ENCODE results near the gene COL5A1.

COL5A1 gene

GRCh38 chr9:134776080-134776796 is 134.6 kb downstream of the COL5A1 start:
- DNase-seq, result no peak

- DNase-seq, result no peak
Observed at GRCh38 chr9:134777153-134777552, 135.6 kb downstream of the COL5A1 start.

- DNase-seq, result no peak
Observed at GRCh38 chr9:134778156-134778555, 136.6 kb downstream of the COL5A1 start.

- DNase-seq, result no peak
Observed at GRCh38 chr9:134778841-134779411, 137.3 kb downstream of the COL5A1 start.

GRCh38 chr9:134779640-134780039 is 138.0 kb downstream of the COL5A1 start:
- no peak for DNase-seq

DNA sequence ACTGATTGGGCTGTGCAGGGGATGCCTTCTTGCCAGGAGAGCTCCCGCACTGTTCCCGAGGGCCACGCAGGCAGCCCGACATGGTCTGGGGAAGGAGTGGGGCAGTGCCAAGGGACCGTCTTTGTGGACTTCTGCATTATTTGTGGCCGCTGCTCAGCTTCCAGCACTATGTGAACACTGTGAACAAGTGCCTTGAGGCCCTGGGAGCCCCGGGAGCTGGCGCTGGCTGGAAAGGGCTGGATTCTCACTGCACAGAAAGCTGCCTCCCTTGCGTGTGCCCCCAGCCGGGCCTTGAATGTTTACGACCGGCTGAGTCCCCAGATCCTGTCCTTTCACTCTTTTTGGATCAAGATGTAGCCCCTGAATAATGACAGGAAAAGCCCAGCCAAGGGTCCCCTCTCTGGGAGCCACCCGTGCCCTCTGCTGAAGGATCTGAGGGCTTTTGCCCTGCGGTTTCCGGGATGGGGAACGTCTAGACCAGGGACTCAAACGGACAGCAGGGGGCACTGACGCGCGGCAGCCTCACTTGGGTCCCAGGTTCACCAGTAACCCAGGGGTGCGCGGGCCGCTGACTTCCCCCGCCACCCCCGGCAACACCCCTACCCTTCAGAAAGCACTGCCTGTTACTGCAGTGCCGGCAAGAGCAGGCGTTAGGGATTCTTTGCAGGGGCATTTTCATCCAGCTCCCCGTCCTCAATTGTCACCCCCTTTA is 140.1 kb downstream of the COL5A1 start:
- DNase-seq, result no peak

GRCh38 chr9:134782921-134783698 is 141.5 kb downstream of the COL5A1 start:
- no peak for DNase-seq

- no peak for DNase-seq
Observed at GRCh38 chr9:134783699-134784039, 142.1 kb downstream of the COL5A1 start.

- DNase-seq, result no peak
Observed at GRCh38 chr9:134784577-134785305, 143.1 kb downstream of the COL5A1 start.

GRCh38 chr9:134785325-134786108 is 143.9 kb downstream of the COL5A1 start:
- no peak for DNase-seq

DNA sequence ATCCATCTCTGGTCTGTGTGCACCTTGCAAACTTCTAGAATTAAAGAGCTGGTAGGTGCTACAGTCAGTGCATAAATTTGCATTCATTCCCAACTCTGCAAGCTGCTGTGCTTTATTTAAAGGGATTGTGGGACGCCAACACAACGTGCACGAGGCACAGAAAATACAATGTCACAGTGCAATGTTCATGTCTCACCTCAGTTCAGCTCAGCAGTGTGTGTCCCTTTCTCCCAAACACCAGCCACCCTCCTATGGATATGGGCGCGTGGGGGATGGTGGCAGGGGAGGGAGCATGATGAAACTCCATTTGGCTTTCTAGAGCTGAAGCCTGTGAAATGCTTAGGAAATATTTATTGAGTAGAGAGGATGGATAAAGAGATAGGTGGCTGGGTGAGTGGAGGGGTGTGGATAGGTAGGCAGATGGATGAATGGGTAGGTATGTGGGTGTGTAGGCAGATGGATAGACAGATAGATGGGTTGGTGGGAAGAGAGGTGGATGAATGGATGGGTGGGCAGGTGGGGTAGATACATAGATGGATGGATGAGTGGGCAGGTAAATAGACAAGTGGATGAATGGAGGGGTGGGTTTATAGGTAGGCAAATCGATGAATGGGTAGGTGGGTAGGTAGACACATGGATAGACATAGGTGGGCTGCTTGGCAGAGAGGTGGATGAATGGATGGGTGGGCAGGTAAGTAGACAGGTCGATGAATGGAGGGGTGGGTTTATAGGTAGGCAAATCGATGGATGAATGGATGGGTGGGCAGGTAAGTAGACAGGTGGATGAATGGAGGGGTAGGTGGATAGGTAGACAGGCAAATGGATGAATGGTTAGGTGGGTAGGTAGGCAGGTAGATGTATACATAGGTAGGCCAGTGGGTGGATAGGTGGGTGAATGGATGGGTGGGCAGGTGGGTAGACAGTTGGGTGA is 146.3 kb downstream of the COL5A1 start:
- DNase-seq, result no peak

DNA sequence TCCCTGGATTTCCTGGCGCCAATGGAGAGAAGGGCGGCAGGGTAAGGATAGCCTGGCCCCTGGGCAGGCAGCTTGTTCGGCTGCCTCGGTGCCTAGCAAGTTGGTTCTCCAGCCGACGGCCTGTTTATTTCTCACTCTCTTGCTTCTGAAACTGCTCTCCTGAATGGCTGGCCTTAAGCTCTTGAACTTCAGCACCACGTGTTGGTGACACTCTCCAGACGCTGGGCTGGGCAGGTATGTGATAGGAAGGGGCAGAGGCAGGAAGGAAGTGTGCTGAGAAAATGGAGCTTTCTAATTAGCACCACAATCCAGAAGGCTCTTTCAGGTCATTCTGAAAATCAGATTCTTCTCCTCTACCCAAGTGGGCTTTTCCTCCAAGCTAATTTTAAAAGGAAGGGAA is 147.6 kb downstream of the COL5A1 start:
- DNase-seq, result no peak

DNA sequence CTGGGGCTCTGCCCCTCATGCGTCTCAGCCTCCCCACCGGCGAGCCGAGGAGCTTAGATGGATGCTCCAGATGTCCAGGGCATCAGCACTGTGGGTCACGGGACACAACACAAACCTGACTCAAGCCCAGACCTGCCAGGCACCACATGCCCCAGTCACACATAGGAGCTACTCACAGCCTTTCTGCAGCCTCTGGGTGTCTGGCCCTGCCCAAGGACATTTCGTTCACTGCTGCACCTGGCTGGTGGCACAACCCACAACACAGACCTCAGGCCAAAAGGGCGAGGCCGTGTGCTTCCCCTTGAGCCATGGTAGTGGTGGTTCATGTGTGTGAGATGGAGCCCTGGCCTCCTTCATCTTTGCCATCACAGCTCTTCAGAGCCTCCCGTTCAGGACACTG is 149.4 kb downstream of the COL5A1 start:
- DNase-seq, result no peak

GRCh38 chr9:134792627-134793026 is 151.0 kb downstream of the COL5A1 start:
- no peak for DNase-seq

DNA sequence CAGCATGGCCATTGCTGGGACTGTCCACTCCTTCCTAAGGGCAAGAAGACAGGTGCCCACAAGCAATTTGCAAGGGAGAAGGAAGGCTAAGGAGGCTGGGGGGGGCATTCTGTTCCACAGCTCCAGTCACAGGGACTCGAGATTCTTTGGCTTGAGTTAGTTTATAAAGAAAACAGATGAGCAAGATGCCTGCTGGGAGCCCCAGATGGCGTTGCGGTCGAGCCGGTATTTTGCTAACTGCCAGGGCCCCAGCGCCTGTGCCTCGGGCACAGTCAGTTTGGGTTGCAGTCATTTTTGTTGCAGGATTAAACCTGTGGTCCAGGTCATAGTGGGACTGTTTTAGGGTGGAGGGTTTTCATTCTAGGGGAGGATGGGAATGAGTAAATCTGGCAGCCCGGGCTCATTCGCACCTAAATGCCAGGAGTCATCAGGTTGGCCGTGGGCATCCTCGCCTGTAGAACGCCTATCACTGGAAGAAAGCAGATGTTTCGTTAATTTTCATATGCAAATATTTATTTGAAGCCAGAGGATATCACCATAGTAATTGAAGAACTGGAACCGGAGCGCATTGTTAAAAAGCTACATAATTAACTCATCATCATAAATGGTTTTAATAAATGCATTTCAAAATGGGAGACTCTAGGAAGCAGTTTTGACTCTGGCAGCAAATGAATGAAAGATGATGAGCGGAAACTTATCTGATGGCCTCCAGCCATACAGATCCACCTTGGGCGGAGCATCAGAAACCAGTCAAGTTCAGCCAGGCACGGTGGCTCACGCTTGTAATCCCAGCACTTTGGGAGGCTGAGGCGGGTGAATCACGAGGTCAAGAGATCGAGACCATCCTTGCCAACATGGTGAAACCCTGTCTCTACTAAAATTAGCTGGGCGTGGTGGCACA is 151.9 kb downstream of the COL5A1 start:
- no peak for DNase-seq

DNA sequence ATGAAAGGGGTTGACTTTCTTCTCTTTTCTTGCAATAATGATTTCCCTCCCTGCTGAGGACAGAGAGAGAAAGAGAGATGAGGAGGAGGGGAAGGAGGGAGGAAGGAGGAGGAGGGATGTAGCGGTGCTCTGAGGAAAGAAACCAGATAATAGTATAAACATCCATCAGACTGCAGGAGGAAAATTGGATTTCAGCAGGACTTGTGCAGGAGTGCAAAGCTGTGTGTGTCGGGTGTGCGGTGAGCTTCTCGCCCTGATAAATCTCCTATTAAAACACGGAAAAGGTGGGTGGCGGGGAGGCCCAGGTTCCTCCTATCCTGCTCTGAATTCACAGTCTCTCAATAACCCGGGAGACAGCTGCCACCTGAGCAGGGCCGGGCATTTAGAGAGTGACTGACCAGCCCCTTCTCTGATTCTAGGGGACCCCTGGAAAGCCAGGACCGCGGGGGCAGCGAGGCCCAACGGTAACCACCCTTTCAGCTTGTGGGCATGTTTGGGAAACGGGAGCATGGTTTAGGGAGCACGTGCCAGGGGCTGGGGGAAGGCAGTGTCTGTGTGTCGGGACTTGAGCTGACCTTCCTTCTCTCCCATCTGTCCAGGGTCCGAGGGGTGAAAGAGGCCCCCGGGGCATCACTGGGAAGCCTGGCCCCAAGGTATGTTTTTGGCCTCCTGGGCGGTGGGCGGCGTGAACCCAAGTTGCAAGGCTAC is 153.2 kb downstream of the COL5A1 start:
- DNase-seq, result no peak

GRCh38 chr9:134795446-134795845 is 153.8 kb downstream of the COL5A1 start:
- no peak for DNase-seq

- no peak for DNase-seq
Observed at GRCh38 chr9:134796882-134797281, 155.3 kb downstream of the COL5A1 start.

GRCh38 chr9:134800791-134801339 is 159.3 kb downstream of the COL5A1 start:
- no peak for DNase-seq

Data from CD4-positive, alpha-beta T cell treated with Interleukin-12 subunit alpha and Interleukin-12 subunit beta, for 1 hour (primary cell).